ENCODE results near the gene RAB15.

DNA sequence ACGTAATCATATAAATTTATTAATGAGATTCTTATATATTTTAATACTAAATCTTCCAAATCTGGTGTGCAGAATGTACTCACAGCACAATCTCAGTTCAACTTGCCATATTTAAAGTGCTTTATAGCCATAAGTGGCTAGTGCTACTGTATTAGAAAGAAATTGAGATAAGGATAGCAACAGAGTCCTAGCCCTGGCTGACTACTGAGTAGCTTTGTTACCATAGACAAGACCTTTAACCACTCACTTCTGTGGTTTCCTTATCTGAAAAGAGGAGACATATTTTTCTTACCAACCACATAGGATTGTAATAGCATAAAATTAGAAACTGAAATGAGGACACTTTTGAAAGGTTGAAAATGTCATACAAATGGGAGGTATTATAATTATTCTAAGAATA, 59.9 kb downstream of the RAB15 start:
- TF ChIP-seq ZFX (IDR thresholded peaks at IDR 0.05): no peak
- TF ChIP-seq, protein P1, sequence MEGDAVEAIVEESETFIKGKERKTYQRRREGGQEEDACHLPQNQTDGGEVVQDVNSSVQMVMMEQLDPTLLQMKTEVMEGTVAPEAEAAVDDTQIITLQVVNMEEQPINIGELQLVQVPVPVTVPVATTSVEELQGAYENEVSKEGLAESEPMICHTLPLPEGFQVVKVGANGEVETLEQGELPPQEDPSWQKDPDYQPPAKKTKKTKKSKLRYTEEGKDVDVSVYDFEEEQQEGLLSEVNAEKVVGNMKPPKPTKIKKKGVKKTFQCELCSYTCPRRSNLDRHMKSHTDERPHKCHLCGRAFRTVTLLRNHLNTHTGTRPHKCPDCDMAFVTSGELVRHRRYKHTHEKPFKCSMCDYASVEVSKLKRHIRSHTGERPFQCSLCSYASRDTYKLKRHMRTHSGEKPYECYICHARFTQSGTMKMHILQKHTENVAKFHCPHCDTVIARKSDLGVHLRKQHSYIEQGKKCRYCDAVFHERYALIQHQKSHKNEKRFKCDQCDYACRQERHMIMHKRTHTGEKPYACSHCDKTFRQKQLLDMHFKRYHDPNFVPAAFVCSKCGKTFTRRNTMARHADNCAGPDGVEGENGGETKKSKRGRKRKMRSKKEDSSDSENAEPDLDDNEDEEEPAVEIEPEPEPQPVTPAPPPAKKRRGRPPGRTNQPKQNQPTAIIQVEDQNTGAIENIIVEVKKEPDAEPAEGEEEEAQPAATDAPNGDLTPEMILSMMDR (IDR thresholded peaks at IDR 0.05 in 2 of 3, conservative IDR thresholded peaks at IDR 0.05 in 1 of 3; ENCODE audit: borderline replicate concordance in 1 of 3, insufficient read depth in 1 of 3, low read depth in 2 of 3, low read length in 2 of 3): no peak
- TF ChIP-seq CEBPB (IDR thresholded peaks at IDR 0.05; ENCODE audit: low read depth): no peak
- TF ChIP-seq, protein P2, sequence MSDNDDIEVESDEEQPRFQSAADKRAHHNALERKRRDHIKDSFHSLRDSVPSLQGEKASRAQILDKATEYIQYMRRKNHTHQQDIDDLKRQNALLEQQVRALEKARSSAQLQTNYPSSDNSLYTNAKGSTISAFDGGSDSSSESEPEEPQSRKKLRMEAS (IDR thresholded peaks at IDR 0.05): no peak
- no peak for TF ChIP-seq POLR2AphosphoS5 (IDR thresholded peaks at IDR 0.05; ENCODE audit: low read depth, low read length)
- TF ChIP-seq POLR2A (IDR thresholded peaks at IDR 0.05; ENCODE audit: borderline replicate concordance, extremely low read depth, insufficient read depth, insufficient read length): no peak
- TF ChIP-seq, protein P3, sequence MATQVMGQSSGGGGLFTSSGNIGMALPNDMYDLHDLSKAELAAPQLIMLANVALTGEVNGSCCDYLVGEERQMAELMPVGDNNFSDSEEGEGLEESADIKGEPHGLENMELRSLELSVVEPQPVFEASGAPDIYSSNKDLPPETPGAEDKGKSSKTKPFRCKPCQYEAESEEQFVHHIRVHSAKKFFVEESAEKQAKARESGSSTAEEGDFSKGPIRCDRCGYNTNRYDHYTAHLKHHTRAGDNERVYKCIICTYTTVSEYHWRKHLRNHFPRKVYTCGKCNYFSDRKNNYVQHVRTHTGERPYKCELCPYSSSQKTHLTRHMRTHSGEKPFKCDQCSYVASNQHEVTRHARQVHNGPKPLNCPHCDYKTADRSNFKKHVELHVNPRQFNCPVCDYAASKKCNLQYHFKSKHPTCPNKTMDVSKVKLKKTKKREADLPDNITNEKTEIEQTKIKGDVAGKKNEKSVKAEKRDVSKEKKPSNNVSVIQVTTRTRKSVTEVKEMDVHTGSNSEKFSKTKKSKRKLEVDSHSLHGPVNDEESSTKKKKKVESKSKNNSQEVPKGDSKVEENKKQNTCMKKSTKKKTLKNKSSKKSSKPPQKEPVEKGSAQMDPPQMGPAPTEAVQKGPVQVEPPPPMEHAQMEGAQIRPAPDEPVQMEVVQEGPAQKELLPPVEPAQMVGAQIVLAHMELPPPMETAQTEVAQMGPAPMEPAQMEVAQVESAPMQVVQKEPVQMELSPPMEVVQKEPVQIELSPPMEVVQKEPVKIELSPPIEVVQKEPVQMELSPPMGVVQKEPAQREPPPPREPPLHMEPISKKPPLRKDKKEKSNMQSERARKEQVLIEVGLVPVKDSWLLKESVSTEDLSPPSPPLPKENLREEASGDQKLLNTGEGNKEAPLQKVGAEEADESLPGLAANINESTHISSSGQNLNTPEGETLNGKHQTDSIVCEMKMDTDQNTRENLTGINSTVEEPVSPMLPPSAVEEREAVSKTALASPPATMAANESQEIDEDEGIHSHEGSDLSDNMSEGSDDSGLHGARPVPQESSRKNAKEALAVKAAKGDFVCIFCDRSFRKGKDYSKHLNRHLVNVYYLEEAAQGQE (IDR thresholded peaks at IDR 0.05; ENCODE audit: low read depth): no peak
- TF ChIP-seq SRF (IDR thresholded peaks at IDR 0.05; ENCODE audit: low read depth): no peak
- TF ChIP-seq ZNF274 (IDR thresholded peaks at IDR 0.05; ENCODE audit: low read depth, low read length): no peak
- no peak for TF ChIP-seq SIN3A (IDR thresholded peaks at IDR 0.05; ENCODE audit: low read depth)
- TF ChIP-seq, protein P4, sequence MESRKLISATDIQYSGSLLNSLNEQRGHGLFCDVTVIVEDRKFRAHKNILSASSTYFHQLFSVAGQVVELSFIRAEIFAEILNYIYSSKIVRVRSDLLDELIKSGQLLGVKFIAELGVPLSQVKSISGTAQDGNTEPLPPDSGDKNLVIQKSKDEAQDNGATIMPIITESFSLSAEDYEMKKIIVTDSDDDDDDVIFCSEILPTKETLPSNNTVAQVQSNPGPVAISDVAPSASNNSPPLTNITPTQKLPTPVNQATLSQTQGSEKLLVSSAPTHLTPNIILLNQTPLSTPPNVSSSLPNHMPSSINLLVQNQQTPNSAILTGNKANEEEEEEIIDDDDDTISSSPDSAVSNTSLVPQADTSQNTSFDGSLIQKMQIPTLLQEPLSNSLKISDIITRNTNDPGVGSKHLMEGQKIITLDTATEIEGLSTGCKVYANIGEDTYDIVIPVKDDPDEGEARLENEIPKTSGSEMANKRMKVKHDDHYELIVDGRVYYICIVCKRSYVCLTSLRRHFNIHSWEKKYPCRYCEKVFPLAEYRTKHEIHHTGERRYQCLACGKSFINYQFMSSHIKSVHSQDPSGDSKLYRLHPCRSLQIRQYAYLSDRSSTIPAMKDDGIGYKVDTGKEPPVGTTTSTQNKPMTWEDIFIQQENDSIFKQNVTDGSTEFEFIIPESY (IDR thresholded peaks at IDR 0.05; ENCODE audit: extremely low read depth, insufficient replicate concordance, low read length): no peak
- no peak for TF ChIP-seq JUND (IDR thresholded peaks at IDR 0.05)
